SW480 (cell line): ENCODE results near the gene SCAMP2.
A peak's percentile ranks its signal among the peaks of the same experiment; 100 is the strongest.

Experiments
- DNase-seq: peaks from one replicate; pipeline ENCODE4 v3.0.0-alpha.2; 2016; ENCODE audit warnings: low spot score

SCAMP2 gene

GRCh38 chr15:74815961-74816360 lies 57.2 kb downstream of the SCAMP2 start:
- DNase-seq = no peak

GRCh38 chr15:74815121-74815934 lies 57.8 kb downstream of the SCAMP2 start:
- no peak for DNase-seq

- no peak for DNase-seq
Measured at GRCh38 chr15:74812533-74812932, 60.6 kb downstream of the SCAMP2 start, which contains the start of gene LMAN1L. TSS of gene LMAN1L (plus strand) at chr15:74812835. CDS start at chr15:74812855, 20 bp downstream.

GRCh38 chr15:74809956-74810355 lies 63.2 kb downstream of the SCAMP2 start:
- no peak for DNase-seq

- no peak for DNase-seq
Measured at GRCh38 chr15:74809242-74809641, 63.9 kb downstream of the SCAMP2 start.

GRCh38 chr15:74808840-74809229 lies 64.3 kb downstream of the SCAMP2 start:
- DNase-seq = no peak

GRCh38 chr15:74808078-74808839 lies 64.9 kb downstream of the SCAMP2 start:
- DNase-seq = no peak

- no peak for DNase-seq
Measured at GRCh38 chr15:74807282-74807681, 65.9 kb downstream of the SCAMP2 start.

- no peak for DNase-seq
Measured at GRCh38 chr15:74804935-74805334, 68.2 kb downstream of the SCAMP2 start.

GRCh38 chr15:74802862-74803447 lies 70.2 kb downstream of the SCAMP2 start:
- DNase-seq = no peak

- no peak for DNase-seq
Measured at GRCh38 chr15:74802290-74802689, 70.9 kb downstream of the SCAMP2 start.

GRCh38 chr15:74801311-74801997 lies 71.7 kb downstream of the SCAMP2 start:
- DNase-seq = no peak

- no peak for DNase-seq
Measured at GRCh38 chr15:74800559-74801094, 72.5 kb downstream of the SCAMP2 start.

- DNase-seq = peak; percentile 64
Measured at GRCh38 chr15:74799856-74800558, 73.2 kb downstream of the SCAMP2 start.

GRCh38 chr15:74799255-74799855 lies 73.8 kb downstream of the SCAMP2 start:
- no peak for DNase-seq

- peak; percentile 21 for DNase-seq
Measured at GRCh38 chr15:74798388-74799254, 74.5 kb downstream of the SCAMP2 start.

- no peak for DNase-seq
Measured at GRCh38 chr15:74795966-74796625, 77.1 kb downstream of the SCAMP2 start.

- no peak for DNase-seq
Measured at GRCh38 chr15:74794970-74795349, 78.2 kb downstream of the SCAMP2 start.

GRCh38 chr15:74794248-74794969 lies 78.8 kb downstream of the SCAMP2 start:
- no peak for DNase-seq
